ENCODE data around the gene FIGLA.
A peak's percentile ranks its signal among the peaks of the same experiment; 100 is the strongest.

The FIGLA gene

GRCh38 chr2:70775141-70775540 lies 15.3 kb downstream of the FIGLA start:
- no peak for DNase-seq (ENCODE audit: low read depth in 2 of 2)

GRCh38 chr2:70772486-70773155 lies 17.8 kb downstream of the FIGLA start:
- no peak for DNase-seq (ENCODE audit: low read depth in 2 of 2)

GRCh38 chr2:70771446-70771845 lies 19.0 kb downstream of the FIGLA start:
- DNase-seq (ENCODE audit: low read depth in 2 of 2): no peak

- DNase-seq (ENCODE audit: low read depth in 2 of 2): no peak
Observed at GRCh38 chr2:70769450-70769849, 21.0 kb downstream of the FIGLA start.

- no peak for DNase-seq (ENCODE audit: low read depth in 2 of 2)
Observed at GRCh38 chr2:70768590-70769085, 21.8 kb downstream of the FIGLA start.

- peak; percentile 27 to 52 for DNase-seq (ENCODE audit: low read depth in 2 of 2)
Observed at GRCh38 chr2:70767699-70768589, 22.5 kb downstream of the FIGLA start, which contains the start of gene ADD2. TSS of gene ADD2 (minus strand) at chr2:70768200. CDS start at chr2:70706408, 61,792 bp downstream.

- peak in 1 of 2 donors; percentile 4 for DNase-seq (ENCODE audit: low read depth in 2 of 2)
Observed at GRCh38 chr2:70767079-70767698, 23.3 kb downstream of the FIGLA start.

GRCh38 chr2:70766357-70767078 lies 23.9 kb downstream of the FIGLA start:
- DNase-seq (ENCODE audit: low read depth in 2 of 2): no peak

GRCh38 chr2:70765507-70765906 lies 24.9 kb downstream of the FIGLA start:
- DNase-seq (ENCODE audit: low read depth in 2 of 2): no peak

GRCh38 chr2:70759446-70759845 lies 31.0 kb downstream of the FIGLA start:
- no peak for DNase-seq (ENCODE audit: low read depth in 2 of 2)

- no peak for DNase-seq (ENCODE audit: low read depth in 2 of 2)
Observed at GRCh38 chr2:70757966-70758365, 32.5 kb downstream of the FIGLA start.

GRCh38 chr2:70757360-70757759 lies 33.1 kb downstream of the FIGLA start:
- DNase-seq (ENCODE audit: low read depth in 2 of 2): no peak

GRCh38 chr2:70756128-70756527 lies 34.3 kb downstream of the FIGLA start:
- no peak for DNase-seq (ENCODE audit: low read depth in 2 of 2)

GRCh38 chr2:70753902-70754301 lies 36.5 kb downstream of the FIGLA start:
- no peak for DNase-seq (ENCODE audit: low read depth in 2 of 2)

- DNase-seq (ENCODE audit: low read depth in 2 of 2): no peak
Observed at GRCh38 chr2:70753031-70753430, 37.4 kb downstream of the FIGLA start.

- DNase-seq (ENCODE audit: low read depth in 2 of 2): no peak
Observed at GRCh38 chr2:70752396-70752795, 38.0 kb downstream of the FIGLA start.

- no peak for DNase-seq (ENCODE audit: low read depth in 2 of 2)
Observed at GRCh38 chr2:70751881-70752280, 38.6 kb downstream of the FIGLA start.

- no peak for DNase-seq (ENCODE audit: low read depth in 2 of 2)
Observed at GRCh38 chr2:70750320-70750719, 40.1 kb downstream of the FIGLA start.

- no peak for DNase-seq (ENCODE audit: low read depth in 2 of 2)
Observed at GRCh38 chr2:70748002-70748784, 42.2 kb downstream of the FIGLA start.

- no peak for DNase-seq (ENCODE audit: low read depth in 2 of 2)
Observed at GRCh38 chr2:70747284-70747683, 43.2 kb downstream of the FIGLA start.
